T-helper 1 cell treated with Interleukin-12 subunit alpha and Interleukin-12 subunit beta and Interleukin-4 antibody, amounts not matched to agents 30 ng/mL and 1 ng/mL, for 36 hours (primary cell): ENCODE measurements around the gene FGD3. TPM values are rescaled to one million over a fixed set of nuclear protein-coding genes. Genes with fewer than 3 reads are reported as not detected.

ENCODE experiments used
- total RNA-seq: library from RNA; stranded (reverse); gene quantifications from 2 replicates; pipeline ENCODE4 v1.2.3, GENCODE V29; 2022

FGD3 gene
- total RNA-seq, 1 donor from 2014 or later = 129 TPM

Other genes with a start within 250 kb of the FGD3 start
- gene BICD2, start 182.7 kb upstream of the FGD3 start, total RNA-seq = 27.1 and 28.2 TPM in 2 replicates
- 13.0 and 13.9 TPM in 2 replicates for gene ZNF484, start 69.5 kb upstream of the FGD3 start, total RNA-seq
- gene SUSD3, start 111.2 kb downstream of the FGD3 start, total RNA-seq = 80.6 and 86.2 TPM in 2 replicates
- 61.1 and 68.4 TPM in 2 replicates for gene CARD19, start 148.7 kb downstream of the FGD3 start, total RNA-seq
- gene NINJ1, start 186.7 kb downstream of the FGD3 start, total RNA-seq = 89.9 and 90.8 TPM in 2 replicates
- 0.20 and 0.22 TPM in 2 replicates for gene WNK2, start 236.6 kb downstream of the FGD3 start, total RNA-seq